Hepatocyte (in vitro differentiated cells): Measurements from ENCODE around the gene SERINC2. TPM values are rescaled to one million over a fixed set of nuclear protein-coding genes. Genes with fewer than 3 reads are reported as not detected.

ENCODE experiments used
- DNase-seq: peaks from one replicate; pipeline ENCODE4 v3.0.0-alpha.2; 2016; ENCODE audit warnings: low spot score
- H2AFZ ChIP-seq: fragments of 200-600 bp; sonication (generic); 2 replicates; pipeline ENCODE4 v1.6.0; 2016; ENCODE audit warnings: antibody characterized with exemption, mild to moderate bottlenecking
- H3K27ac ChIP-seq: fragments of 200-600 bp; sonication (generic); 2 replicates; pipeline ENCODE4 v1.5.1; 2016; ENCODE audit warnings: mild to moderate bottlenecking
- H3K27me3 ChIP-seq: fragments of 200-600 bp; sonication (generic); 2 replicates; pipeline ENCODE4 v1.6.1; 2016
- H3K36me3 ChIP-seq: fragments of 200-600 bp; sonication (generic); replicated peaks from 2 replicates; pipeline ENCODE4 v1.5.1; 2016; ENCODE audit warnings: low read depth; ENCODE audit not compliant: insufficient read depth
- H3K4me1 ChIP-seq: fragments of 200-600 bp; sonication (generic); 2 replicates; pipeline ENCODE4 v1.5.1; 2016; ENCODE audit warnings: mild to moderate bottlenecking, moderate library complexity; ENCODE audit not compliant: insufficient read depth
- H3K4me2 ChIP-seq: fragments of 200-600 bp; sonication (generic); 2 replicates; pipeline ENCODE4 v1.6.0; 2016
- H3K4me3 ChIP-seq: fragments of 200-600 bp; sonication (generic); 2 replicates; pipeline ENCODE4 v1.5.1; 2016; ENCODE audit warnings: mild to moderate bottlenecking
- H3K79me2 ChIP-seq: fragments of 200-600 bp; sonication (generic); 2 replicates; pipeline ENCODE4 v1.6.0; 2017; ENCODE audit warnings: mild to moderate bottlenecking
- H3K9me2 ChIP-seq: fragments of 200-600 bp; sonication (generic); replicated peaks from 2 replicates; pipeline ENCODE4 v1.6.0; 2017; ENCODE audit warnings: mild to moderate bottlenecking; ENCODE audit not compliant: insufficient read depth
- H3K9me3 ChIP-seq: fragments of 200-600 bp; sonication (generic); 2 replicates; pipeline ENCODE4 v1.5.1; 2016; ENCODE audit warnings: low read depth, mild to moderate bottlenecking
- H4K20me1 ChIP-seq: fragments of 200-600 bp; sonication (generic); 2 replicates; pipeline ENCODE4 v1.6.0; 2016; ENCODE audit warnings: mild to moderate bottlenecking; ENCODE audit not compliant: insufficient read depth, poor library complexity, severe bottlenecking
- CTCF ChIP-seq: fragments of 200-600 bp; sonication (generic); IDR thresholded peaks from 2 replicates; pipeline ENCODE4 v1.5.1; 2016; ENCODE audit warnings: antibody characterized with exemption, mild to moderate bottlenecking; ENCODE audit not compliant: poor library complexity
- EZH2 ChIP-seq: fragments of 200-600 bp; sonication (generic); IDR thresholded peaks from 2 replicates; pipeline ENCODE4 v1.6.1; 2016; ENCODE audit warnings: antibody characterized with exemption, mild to moderate bottlenecking, borderline replicate concordance
- EZH2phosphoT487 ChIP-seq: fragments of 200-600 bp; sonication (generic); IDR thresholded peaks from one replicate; pipeline ENCODE4 v1.6.1; 2018; ENCODE audit warnings: antibody characterized with exemption, mild to moderate bottlenecking, low read depth, moderate library complexity; ENCODE audit not compliant: unreplicated experiment, severe bottlenecking
- WGBS: methylation state at CpG from one replicate; pipeline ENCODE4 v1.1.6; 2016; ENCODE audit warnings: low lambda C conversion rate; ENCODE audit errors: missing lambda C conversion rate; 5-methylcytosine and 5-hydroxymethylcytosine counted together
- polyA plus RNA-seq: library from polyadenylated mRNA; unstranded; fragments of >200 nt; fragmentation: Nextera tagmentation; extraction: Ambion mirVana; gene quantifications from 2 replicates; pipeline ENCODE4 v1.2.1, GENCODE V29; 2016
- total RNA-seq: library from RNA; depleted of rRNA; stranded (reverse); fragments of >200 nt; gene quantifications from 2 replicates; pipeline ENCODE4 v1.2.3, GENCODE V29; 2014

Gene SERINC2
- total and polyA plus RNA-seq, 2 experiments from 2014 or later = 53.6 to 164 TPM

- H2AFZ ChIP-seq = no peak overlapping the region
- no peaks in the 10 kb centered on the region for H3K9me3 ChIP-seq
- H3K27me3 ChIP-seq = no peaks in the 10 kb centered on the region
- no peaks in the 10 kb centered on the region for H3K9me2 ChIP-seq
- no peak for DNase-seq
- H3K27ac ChIP-seq = no peak overlapping the region
- H3K36me3 ChIP-seq = no peaks in the 10 kb centered on the region
- WGBS = 89% methylated on average over 6 of the region's 6 CpGs
- H3K79me2 ChIP-seq = no peaks in the 10 kb centered on the region
- no peak for TF ChIP-seq CTCF
- no peak for TF ChIP-seq EZH2
- TF ChIP-seq EZH2phosphoT487 = no peak
- no peaks in the 10 kb centered on the region for H4K20me1 ChIP-seq
- H3K4me3 ChIP-seq = no peak overlapping the region
- H3K4me1 ChIP-seq = no peaks in the 10 kb centered on the region
- no peak overlapping the region for H3K4me2 ChIP-seq
These were observed 20.4 kb downstream of the SERINC2 start for GRCh38 chr1:31433396-31433930.

GRCh38 chr1:31434101-31434871 is 21.3 kb downstream of the SERINC2 start:
- WGBS = 81% methylated on average over 19 of the region's 21 CpGs
- no peak for TF ChIP-seq CTCF
- TF ChIP-seq EZH2 = no peak
- TF ChIP-seq EZH2phosphoT487 = no peak

GRCh38 chr1:31434979-31435378 is 22.0 kb downstream of the SERINC2 start:
- WGBS = 89% methylated on average over 12 of the region's 12 CpGs
- Histone ChIP-seq H3K9me2 (no peaks in the 10 kb centered on the region), H2AFZ (no peak overlapping the region), H4K20me1 (no peaks in the 10 kb centered on the region), H3K27ac (no peak overlapping the region), H3K4me2 (no peak overlapping the region), H3K36me3 (no peaks in the 10 kb centered on the region), H3K27me3 (no peaks in the 10 kb centered on the region), H3K4me1 (no peaks in the 10 kb centered on the region), H3K79me2 (no peaks in the 10 kb centered on the region), H3K4me3 (no peak overlapping the region), H3K9me3 (no peaks in the 10 kb centered on the region)
- TF ChIP-seq EZH2 (no peak), CTCF (no peak), EZH2phosphoT487 (no peak)
- no peak for DNase-seq

More at GRCh38 chr1:31434101-31434871, 21.3 kb downstream of the SERINC2 start:
- DNase-seq = no peak
- no peaks in the 10 kb centered on the region for H3K4me1 ChIP-seq
- no peak overlapping the region for H2AFZ ChIP-seq
- H3K27ac ChIP-seq = no peak overlapping the region
- no peaks in the 10 kb centered on the region for H4K20me1 ChIP-seq
- H3K9me2 ChIP-seq = no peaks in the 10 kb centered on the region
- no peaks in the 10 kb centered on the region for H3K27me3 ChIP-seq
- H3K4me3 ChIP-seq = no peak overlapping the region
- no peaks in the 10 kb centered on the region for H3K36me3 ChIP-seq
- no peaks in the 10 kb centered on the region for H3K9me3 ChIP-seq
- H3K4me2 ChIP-seq = no peak overlapping the region
- H3K79me2 ChIP-seq = no peaks in the 10 kb centered on the region
